Erythroblast (primary cell): Measurements from ENCODE around the gene MED22.
"Not testable (repeated sequence)": the region's sequence is repeated elsewhere in the genome, so short reads cannot be mapped to it uniquely, and the experiment has no call there.

Experiments
- DNase-seq, 2 experiments: peaks; one replicate each; lab custom pipeline; 2025; lab: John Stamatoyannopoulos, UW
- GATA1 ChIP-seq: IDR thresholded peaks from 2 replicates; pipeline ENCODE4 v1.6.1; 2011; ENCODE audit warnings: low read depth, mild to moderate bottlenecking, control low read depth, low read length, moderate library complexity
- POLR2A ChIP-seq: IDR thresholded peaks from 2 replicates; pipeline ENCODE4 v1.6.1; 2011; ENCODE audit warnings: mild to moderate bottlenecking, low read length

MED22 gene

DNA sequence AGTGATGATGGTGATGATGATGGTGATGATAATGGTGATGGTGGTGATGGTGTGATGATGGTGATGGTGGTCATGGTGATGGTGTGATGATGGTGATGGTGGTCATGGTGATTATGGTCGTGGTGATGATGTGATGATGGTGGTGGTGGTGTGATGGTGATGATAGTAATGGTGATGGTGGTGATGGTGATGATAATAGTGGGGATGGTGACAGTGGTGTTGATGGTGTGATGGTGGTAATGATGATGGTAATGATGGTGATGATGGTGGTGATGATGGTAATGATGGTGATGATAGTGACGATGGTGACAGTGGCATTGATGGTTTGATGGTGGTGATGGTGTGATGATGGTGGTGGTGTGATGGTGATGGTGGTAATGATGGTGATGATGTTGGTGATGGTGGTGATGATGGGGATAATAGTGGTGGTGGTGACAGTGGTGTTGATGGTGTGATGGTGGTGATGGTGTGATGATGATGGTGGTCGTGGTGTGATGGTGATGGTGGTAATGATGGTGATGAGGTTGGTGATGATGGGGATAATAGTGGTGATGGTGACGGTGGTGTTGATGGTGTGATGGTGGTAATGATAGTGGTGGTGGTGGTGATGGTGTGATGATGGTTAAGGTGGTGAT is 34.7 kb upstream of the MED22 start:
- no peak for DNase-seq
- TF ChIP-seq GATA1, result no peak
- no peak for TF ChIP-seq POLR2A

GRCh38 chr9:133380734-133381133 is 32.8 kb upstream of the MED22 start:
- TF ChIP-seq POLR2A, result no peak
- TF ChIP-seq GATA1, result no peak

DNA sequence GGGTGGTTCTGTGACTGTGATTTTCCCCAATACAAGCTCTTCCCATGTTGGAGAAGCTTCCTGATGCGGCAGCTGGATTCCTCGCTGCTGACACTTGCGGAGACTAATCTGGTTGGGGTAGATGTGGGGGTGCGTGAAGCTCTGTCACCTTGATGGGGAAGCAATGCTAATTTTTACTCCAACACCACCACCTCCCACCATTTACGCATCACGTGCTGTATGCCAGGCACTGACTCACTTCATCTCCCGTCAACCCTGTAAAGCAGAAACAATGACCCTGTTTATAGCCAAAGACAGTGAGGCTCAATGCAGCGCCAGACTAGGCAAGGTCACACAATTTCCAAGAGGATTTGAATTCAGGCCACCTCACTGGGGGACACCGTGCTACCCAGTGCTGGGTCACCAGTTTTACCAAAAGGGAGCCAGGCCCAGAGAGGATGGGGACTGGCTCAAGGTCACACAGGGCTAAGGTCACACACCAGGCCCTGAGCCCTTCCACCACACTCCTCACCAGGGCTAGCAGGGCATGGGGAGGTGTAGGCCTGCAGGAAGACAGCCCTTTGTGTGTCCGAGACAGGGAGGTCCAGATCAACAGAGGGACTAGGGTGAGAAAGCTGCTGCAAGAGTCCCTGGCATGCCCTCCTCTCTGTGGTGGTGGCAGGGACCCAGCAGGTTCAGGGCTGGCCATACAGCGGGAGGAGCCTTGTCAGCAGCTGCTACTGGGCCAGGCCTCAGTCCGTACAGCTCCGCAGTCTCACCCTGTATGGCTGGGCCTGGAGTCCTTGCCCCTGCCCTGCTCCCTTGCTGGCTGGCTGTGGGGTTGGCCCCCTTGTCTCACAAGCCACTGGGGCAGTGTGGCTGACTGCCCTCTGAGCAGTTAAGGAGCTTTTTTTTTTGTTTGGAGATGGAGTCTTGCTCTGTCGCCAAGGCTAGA is 31.5 kb upstream of the MED22 start:
- TF ChIP-seq GATA1, result no peak
- no peak for TF ChIP-seq POLR2A
- DNase-seq, result no peak

More at GRCh38 chr9:133380734-133381133, 32.8 kb upstream of the MED22 start:
- no peak for DNase-seq

- peak in 1 of 2 experiments; percentile 17 for DNase-seq
- no peak for TF ChIP-seq GATA1
- no peak for TF ChIP-seq POLR2A
Measured at GRCh38 chr9:133378408-133378962, 30.6 kb upstream of the MED22 start.

- peak in 1 of 2 experiments; percentile 22 for DNase-seq
- TF ChIP-seq POLR2A (no peak), GATA1 (no peak)
Measured at GRCh38 chr9:133377721-133378216, 29.8 kb upstream of the MED22 start.

- DNase-seq, result not testable (repeated sequence)
Measured at GRCh38 chr9:133377280-133377679, 29.3 kb upstream of the MED22 start.

- peak; percentile 98 to 99 for DNase-seq
- no peak for TF ChIP-seq GATA1
- peak; percentile 81 for TF ChIP-seq POLR2A
Measured at GRCh38 chr9:133375724-133376654, 28.1 kb upstream of the MED22 start, which contains the start of the genes STKLD1 and SURF4. STKLD1 (plus strand) TSS chr9:133376366; CDS start chr9:133376474, 108 bp downstream. SURF4 (minus strand) TSS chr9:133376060; CDS start chr9:133375969, 91 bp downstream.

GRCh38 chr9:133375116-133375723 is 27.3 kb upstream of the MED22 start:
- TF ChIP-seq POLR2A (no peak), GATA1 (no peak)
- DNase-seq, result peak; percentile 57 to 75

- no peak for TF ChIP-seq GATA1
- TF ChIP-seq POLR2A, result no peak
- DNase-seq, result peak; percentile 57 to 73
Measured at GRCh38 chr9:133374612-133375115, 26.7 kb upstream of the MED22 start.

DNA sequence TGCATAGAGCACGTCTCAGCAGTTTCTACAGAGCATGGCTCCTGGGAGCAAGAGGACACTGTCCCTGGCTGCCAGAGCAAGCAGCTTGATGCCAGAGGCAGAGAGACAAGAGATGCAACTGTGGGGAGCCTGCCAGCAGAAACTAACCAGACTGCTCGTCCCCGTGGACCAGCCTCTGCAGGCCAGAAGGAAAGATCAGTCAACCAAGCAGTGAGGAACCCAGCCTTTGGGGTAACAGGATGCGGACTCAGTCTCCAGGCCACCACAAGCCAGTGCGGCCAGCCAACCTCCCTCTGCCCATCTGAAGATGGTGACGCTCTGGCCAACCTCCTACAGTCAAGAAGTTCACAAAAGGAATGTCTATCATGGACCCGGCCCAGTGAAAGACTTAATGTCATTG is 24.2 kb upstream of the MED22 start:
- no peak for TF ChIP-seq POLR2A
- no peak for TF ChIP-seq GATA1
- DNase-seq, result no peak

DNA sequence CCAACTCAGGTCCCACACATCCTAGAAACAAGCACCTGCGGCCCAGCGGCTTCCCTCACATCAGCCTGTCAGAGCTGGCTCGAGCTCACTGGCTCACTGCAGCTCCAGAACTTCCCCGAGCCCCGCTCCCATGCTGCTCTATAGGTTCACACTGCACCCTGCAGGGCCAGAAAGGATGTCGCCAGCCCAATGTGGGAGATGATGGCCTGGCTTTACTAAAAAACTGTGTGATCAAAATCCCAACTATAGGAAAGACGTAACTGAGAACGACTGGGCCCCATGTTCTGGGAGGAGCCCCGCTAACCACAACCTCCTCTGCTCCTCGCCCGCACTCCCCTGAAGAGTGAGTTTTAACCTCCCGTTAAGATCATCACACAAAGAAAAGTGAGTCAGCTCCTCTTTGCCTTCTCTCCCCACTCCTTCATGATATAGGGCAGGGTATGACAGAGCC is 23.4 kb upstream of the MED22 start:
- DNase-seq, result peak; percentile 38 to 51
- TF ChIP-seq POLR2A (no peak), GATA1 (no peak)

DNA sequence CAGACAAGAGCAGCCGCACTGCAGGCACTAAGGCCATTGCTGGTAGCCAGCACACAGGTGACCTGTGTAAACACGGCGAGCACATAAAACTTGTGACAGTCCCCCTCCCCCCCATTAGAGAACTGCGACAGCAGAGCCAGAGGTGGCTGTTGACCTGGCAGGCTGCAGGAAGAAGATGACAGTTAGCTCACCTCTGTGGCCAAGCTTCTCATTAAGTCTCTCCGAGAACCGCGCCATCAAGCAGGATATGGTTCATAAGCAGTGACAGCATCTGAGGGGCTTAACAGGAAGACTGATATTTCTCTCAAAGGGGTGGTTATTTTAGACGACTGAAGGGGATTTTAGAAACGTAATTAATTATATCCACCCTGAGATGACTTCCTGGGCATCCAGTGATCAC is 22.8 kb upstream of the MED22 start:
- TF ChIP-seq POLR2A (no peak), GATA1 (no peak)
- DNase-seq, result no peak
